Activated CD4-positive, alpha-beta T cell treated with anti-CD3 and anti-CD28 coated beads, Interleukin-2, amount 50 U/mL, for 24 hours (primary cell): ENCODE results near the gene DIAPH2.

Experiments used
- DNase-seq, 2 donors: peaks; one replicate each; pipeline ENCODE4 v3.0.0-alpha.2; 2020; ENCODE audit warnings: low read depth in 1 of 2, low spot score in 1 of 2

DIAPH2 gene

GRCh38 chrX:97633798-97634197 is 949.2 kb downstream of the DIAPH2 start:
- DNase-seq, result no peak

- no peak for DNase-seq
These were observed 952.0 kb downstream of the DIAPH2 start for GRCh38 chrX:97636473-97637140.

- no peak for DNase-seq
These were observed 952.6 kb downstream of the DIAPH2 start for GRCh38 chrX:97637289-97637688.

- DNase-seq, result no peak
These were observed 954.0 kb downstream of the DIAPH2 start for GRCh38 chrX:97638621-97639020.

GRCh38 chrX:97639526-97639925 is 954.9 kb downstream of the DIAPH2 start:
- no peak for DNase-seq
